GM19035 (cell line): Measurements from ENCODE around the gene PROM2.
"Not testable (repeated sequence)": the region's sequence is repeated elsewhere in the genome, so short reads cannot be mapped to it uniquely, and the experiment has no call there.

ENCODE experiments used
- ATAC-seq: cut with Tn5 transposase; IDR thresholded peaks from one replicate; pipeline ENCODE4 v1.9.1; 2021; ENCODE audit not compliant: unreplicated experiment

PROM2 gene, protein sequence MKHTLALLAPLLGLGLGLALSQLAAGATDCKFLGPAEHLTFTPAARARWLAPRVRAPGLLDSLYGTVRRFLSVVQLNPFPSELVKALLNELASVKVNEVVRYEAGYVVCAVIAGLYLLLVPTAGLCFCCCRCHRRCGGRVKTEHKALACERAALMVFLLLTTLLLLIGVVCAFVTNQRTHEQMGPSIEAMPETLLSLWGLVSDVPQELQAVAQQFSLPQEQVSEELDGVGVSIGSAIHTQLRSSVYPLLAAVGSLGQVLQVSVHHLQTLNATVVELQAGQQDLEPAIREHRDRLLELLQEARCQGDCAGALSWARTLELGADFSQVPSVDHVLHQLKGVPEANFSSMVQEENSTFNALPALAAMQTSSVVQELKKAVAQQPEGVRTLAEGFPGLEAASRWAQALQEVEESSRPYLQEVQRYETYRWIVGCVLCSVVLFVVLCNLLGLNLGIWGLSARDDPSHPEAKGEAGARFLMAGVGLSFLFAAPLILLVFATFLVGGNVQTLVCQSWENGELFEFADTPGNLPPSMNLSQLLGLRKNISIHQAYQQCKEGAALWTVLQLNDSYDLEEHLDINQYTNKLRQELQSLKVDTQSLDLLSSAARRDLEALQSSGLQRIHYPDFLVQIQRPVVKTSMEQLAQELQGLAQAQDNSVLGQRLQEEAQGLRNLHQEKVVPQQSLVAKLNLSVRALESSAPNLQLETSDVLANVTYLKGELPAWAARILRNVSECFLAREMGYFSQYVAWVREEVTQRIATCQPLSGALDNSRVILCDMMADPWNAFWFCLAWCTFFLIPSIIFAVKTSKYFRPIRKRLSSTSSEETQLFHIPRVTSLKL

DNA sequence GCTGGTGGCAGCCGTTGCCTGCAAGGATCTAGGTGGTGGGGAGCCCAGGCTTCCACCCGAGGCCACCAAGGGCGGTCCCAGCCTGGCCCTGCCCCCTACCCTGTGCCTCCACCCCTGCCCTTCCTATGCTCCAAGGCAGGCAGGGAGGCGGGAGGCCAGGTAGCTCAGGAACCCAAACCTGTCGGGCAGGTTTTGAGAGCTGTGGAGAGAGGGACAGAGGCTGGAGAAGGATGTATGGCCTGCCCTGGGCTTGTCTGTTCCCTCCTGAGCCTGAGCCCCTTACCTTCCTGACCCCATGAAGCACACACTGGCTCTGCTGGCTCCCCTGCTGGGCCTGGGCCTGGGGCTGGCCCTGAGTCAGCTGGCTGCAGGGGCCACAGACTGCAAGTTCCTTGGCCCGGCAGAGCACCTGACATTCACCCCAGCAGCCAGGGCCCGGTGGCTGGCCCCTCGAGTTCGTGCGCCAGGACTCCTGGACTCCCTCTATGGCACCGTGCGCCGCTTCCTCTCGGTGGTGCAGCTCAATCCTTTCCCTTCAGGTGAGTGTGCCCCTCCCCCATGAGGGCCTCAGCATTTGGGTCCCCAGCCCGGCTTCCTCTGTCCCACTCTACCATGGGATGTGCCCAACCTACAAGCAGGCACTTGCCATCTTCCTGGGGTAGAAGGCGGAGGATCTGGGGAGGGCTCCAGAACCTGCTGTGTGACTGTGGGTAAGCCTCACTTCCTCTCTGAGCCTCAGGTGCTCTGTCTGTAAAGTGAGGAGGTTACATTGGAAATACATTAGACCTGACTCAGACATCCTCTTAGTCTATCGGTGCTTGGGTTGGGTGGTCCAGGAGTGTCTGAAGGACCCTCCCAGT lies at the start of gene PROM2:
Gene PROM2 (plus strand): TSS at position 159 of the 860 bp plus-strand sequence. CDS start 137 bp downstream, at position 296.
- ATAC-seq = no peak

DNA sequence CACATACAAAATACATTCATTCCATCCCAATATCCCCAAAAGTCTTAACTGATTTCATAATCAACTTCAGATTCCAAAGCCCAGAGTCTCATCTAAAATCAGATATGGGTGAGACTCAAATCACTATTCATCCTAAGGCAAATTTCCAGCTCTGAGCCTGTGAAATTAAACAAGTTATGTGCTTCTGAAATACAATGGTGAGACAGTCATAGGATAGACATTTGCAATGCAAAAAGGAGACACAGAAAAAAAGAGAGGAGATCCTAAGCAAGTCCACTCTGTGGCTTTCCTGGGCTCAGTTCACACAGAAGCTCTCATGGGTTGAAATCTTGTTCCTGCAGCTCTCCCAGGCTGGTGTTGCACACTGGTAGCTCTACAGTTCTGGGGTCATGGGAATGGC lies 48.6 kb upstream of the PROM2 start:
- no peak for ATAC-seq

DNA sequence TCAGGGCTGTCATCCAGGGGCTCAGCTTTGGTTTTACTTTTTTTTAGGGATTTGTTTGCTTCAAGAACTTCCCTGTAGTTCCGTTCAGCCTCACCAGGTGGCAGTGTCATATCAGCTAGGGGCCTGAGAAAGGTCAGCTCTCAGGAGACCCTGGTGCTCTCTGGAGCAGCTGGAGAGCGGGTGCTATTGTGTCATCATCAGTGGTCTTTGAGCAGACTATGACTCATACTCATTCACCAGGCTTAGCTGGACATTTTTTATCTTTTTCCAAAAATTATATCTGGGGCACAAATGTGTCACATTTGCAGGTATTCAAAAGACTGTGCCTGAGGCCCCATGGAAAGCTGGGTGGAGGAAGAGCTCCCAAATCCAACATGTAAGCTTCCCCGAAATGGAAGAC lies 42.5 kb upstream of the PROM2 start:
- no peak for ATAC-seq

DNA sequence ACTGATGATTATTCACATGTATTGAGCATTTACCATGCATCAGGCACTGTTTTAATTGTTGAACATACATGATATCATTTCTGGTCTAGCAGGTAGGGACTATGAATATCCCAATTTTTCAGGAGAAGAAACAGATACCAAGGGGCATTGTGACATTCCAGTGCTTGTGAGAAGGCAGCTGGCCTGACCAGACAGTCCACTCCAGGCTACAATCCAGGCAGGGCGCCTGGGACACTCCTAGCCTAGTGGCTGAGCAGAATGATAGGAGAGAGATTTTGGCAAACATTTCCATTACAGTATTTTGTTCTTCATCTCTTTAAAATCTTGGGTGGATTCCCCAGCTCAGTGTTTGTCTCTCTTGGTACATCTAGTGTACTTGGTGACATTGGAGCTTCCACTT lies 42.0 kb upstream of the PROM2 start:
- no peak for ATAC-seq

DNA sequence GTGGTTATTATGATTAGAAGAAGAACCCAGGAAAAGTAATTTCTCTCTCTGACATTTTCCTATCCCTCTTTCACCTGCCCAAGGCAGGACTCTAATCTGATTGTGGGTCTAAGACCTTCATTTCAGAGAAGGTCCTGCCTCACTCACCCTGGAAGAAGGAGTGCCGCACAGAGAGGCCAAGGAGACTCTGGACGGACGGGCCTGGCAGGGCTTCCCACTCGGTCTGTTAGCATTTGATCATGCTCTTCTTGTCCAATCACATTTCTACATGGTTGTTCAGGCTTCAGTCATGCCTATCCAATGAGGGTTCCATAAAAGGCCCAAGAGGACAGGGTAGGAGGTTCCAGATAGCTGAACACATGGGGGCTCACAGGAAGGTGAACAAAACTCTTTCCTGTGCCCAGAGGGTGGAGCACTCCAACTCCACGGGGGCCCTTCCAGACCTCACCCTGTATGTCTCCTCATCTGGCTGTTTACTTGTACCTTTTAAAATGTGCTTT lies 39.9 kb upstream of the PROM2 start:
- no peak for ATAC-seq

DNA sequence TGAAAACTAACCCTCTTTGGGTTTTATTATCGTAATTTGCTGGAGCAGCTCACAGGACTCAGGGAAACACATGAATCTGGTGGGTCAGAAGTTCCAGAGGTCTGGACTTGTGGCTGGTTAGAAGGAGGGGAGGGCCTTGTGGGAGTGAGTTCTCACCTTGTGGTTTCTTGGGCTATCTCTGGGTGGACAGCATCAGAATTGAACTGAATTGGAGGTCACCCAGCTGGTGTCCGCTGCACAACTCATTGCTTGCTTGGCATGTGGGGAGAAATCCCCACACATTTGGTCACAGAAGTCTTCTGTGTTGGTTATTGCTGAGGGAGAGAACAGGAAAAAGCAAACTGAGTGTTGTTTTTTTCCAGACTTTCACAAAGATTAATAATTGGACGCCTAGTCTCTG lies 39.4 kb upstream of the PROM2 start:
- no peak for ATAC-seq

DNA sequence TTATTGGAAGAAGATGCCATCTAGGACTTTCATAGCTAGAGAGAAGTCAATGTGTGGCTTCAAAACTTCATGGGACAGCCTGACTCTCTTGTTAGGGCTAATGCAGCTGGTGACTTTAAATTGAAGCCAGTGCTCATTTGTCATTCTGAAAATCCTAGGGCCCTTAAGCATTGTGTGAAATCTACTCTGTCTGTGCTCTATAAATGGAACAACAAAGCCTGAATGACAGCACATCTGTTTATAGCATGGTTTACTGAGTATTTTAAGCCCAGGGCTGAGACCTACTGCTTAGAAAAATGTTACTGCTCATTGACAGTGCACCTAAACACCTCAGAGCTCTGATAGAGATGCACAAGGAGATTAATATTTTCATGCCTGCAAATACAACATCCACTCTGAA lies 36.1 kb upstream of the PROM2 start:
- no peak for ATAC-seq

DNA sequence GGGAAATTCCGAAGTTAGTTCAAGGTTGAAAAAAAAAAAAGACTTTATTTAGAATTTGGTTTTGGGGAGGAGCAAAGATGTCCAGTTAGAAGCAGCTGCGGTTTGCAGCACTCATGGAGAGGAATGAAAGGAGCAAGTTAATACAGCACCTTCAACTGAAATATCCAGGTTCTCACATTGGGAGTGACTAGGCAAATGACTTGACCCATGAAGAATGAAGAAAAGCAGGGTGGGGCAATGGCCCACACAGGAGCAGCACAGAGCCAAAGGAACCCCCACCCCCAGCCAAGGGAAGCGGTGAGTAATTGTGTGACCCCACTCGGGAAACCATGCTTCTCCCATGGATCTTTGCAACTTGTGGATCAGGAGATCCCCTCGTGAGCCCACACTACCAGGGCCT lies 34.2 kb upstream of the PROM2 start:
- no peak for ATAC-seq

DNA sequence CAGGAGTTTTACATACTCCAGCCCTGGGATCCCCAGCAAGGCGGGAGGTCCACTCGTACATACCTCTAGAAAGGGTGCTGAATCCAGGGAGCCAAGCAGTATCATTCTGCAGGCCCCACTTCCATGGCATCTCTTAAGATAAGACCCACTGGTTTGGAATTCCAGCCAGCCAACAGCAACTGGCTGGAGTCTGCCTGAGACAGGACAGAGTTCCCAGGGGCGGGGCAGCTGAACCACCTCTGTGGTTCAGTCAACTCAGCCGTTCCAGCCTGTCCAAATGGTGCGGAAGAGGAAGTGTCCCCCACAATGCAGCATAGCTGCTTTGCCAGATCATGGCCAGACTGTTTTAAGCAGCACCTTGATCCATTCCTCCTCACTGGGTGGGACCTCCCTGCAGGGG lies 33.7 kb upstream of the PROM2 start:
- ATAC-seq = no peak

DNA sequence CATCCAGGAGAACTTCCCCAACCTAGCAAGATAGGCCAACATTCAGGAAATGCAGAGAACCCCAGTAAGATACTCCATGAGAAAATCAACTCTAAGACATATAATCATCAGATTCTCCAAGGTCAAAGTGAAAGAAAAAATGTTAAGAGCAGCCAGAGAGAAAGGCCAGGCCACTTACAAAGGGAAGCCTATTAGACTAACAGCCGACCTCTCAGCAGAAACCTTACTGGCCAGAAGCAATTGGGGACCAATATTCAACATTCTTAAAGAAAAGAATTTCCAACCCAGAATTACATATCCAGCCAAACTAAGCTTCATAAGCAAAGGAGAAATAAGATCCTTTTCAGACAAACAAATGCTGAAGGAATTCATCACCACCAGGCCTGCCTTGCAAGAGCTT lies 32.2 kb upstream of the PROM2 start:
- not testable (repeated sequence) for ATAC-seq

DNA sequence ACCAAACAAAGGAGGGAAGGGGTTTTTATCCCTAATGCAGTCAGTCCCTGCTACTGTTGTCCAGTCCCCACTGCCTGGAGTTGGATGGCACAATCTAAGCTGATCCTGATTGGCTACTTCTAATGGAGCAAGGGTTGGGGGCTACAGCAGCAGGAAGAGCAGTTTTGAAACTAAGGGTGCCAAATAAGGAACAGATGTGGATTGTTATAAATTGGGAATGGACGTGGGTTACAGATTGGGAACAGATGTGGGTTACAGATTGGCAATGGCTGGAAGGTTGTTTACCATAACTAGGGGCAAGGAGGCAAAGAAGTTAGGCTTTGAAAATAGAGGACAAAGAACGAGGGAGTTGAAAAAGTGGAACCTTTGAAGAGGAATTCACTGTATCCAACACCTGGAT lies 16.0 kb upstream of the PROM2 start:
- no peak for ATAC-seq

DNA sequence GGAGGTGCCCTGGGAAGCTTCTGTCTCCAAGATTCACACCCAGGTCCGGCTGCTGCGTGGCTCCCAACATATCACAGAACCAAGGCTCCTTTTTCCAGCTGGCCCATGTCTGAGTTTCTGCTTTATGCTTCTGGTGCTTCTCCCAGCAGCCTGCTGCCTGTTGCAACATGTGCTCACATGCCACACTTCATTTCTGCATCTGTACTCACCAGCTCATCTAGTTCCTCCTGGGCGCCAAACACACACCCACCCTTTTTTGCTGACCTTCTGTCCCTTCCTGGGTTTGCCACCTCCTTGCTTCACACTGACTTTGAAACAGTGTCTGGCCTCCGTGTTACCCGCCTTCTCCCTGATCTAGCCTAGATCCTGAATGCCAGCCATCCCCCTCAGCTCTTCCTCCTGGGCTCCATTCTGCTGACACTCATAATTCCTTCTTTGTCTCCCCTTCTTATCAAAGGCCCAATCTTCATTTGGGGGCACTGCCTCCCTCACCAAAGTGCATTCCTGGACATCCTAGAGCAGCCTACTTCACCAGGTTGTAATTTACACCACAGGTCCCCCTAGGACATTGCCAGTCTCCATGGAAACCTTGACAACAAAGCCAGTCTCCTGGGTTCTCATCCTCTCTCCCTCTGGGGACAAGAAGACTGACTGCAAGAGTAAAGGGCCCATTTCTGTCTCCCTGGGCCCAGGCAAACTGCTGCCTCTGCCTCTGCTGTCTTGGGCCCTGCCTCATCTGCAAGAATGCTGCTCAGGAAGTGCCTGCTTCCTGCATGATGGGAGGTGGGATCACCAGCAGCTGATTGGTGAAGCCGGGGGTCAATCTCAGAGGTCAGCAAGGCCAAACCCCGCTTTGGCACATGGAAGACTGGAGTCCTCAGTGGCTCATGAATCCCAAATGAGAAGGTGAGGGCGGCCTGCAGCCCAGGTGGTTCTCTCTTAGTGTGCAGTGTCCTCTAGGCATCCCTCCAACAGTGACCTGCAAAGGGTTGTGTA lies 13.9 kb upstream of the PROM2 start:
- no peak for ATAC-seq

DNA sequence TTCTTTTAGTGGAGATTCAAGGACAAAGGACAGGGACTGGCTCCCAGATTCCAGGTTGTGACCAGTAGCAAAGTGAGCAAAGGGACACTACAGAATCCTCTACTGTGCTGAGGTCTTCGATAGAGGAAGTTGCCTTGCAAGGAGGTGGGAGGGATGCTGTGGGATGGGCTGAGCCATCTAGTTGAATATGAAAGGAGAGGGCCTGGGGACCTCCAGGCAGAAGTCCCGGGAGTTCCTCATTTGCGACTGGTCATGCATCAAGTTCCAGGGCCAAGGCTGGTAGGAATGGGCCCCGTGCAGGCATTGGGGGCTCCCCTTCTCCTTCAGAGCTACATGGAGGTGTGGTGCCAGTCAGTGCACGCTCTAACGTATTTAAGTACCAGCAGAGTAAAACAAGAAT lies 12.6 kb upstream of the PROM2 start:
- ATAC-seq = no peak

DNA sequence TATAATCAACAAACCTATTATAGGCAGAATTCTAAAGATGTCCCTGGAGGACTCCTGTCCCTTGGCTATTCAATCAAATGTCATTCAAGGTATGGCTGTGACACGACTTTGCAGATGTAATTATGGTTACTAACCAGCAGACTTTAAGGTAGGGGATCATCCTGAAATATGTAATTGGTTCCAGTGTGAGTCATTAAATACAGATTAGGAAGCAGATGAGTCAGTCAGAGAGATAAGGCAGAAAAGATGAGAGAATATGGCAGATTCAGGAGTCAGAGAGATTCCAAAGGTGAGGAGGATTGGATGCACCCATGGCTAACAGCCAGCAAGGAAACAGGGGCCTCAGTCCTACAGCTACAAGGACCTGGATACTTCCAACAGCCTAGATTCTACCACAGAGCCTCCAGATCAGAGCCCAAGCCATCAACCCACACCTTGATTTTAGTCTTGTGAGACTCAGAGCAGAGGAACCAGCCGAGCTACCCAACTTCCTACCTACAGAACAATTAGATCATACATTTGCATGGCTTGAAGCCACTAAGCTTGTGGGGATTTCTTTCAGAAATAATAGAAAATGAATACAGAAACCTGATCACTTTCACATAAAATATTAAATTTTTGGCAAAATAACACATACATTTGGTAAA lies 11.2 kb upstream of the PROM2 start:
- ATAC-seq = no peak

DNA sequence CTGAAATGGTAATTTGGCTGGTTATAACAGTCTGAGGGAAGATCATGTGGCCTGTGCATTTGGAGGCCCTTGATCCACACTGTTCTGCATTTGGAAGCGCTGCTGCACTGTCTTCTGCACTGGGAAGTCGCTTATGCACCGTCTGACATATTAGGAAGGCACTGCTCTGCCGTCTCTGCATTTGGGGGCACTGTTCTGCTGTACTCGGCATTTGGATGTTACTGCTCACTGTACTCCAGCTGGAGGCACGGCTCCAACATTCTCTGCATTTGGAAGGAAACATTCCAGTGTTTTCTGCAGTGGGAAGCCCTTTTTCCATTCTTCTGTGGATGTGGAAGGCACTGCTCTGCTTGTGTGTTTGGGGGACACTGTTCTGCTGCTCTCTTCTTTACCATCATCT lies 9.6 kb upstream of the PROM2 start:
- ATAC-seq = no peak

DNA sequence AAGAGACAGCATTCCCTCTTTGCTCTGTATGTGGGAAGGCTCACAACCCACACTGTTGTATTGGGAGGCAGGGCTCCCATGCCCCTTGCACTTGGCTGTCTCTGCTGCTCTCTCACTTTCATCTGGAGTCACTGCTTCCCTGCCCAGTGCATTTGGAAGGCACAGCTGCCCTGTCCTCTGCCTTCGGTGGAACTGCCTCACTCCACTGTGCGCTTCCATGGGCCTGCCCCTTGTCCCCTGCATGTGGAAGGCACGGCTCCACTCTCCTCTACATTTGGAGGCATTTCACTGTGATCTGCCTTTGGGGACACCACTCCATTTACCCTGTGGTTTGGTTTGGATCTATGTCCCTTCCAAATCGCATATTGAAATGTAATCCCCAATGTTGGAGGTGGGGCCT lies 9.1 kb upstream of the PROM2 start:
- ATAC-seq = no peak

DNA sequence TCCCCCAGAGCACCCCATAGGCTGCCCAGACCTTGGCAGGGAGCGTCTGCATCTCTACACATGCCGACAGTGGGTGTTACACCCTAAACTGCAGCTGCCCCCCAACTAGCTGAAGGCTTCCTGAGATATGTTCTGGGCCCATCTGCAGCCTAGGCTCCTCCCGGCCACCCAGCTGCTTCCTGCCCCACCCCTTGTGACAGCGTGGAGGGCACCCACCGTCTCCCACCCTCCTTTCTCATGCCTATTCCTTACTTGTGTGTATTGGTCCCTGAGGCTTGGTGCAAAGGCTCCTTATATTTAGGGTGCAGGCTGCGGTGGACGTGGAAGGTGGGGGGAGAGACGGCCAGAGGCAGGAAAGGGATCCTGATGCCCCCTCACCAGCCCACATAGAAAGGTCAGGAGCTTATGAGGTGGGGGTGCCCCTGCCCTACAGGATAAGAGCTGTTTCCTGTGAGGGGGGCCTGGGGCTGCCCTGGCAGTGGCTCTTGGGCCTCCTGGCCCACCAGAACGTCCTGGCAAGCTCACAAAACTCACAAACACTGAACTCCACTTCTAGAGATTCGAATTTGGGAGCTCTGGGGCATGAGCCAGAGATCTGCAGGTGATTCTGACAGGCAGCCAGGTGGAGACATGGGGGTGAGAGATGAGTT lies 7.3 kb upstream of the PROM2 start:
- ATAC-seq = no peak

DNA sequence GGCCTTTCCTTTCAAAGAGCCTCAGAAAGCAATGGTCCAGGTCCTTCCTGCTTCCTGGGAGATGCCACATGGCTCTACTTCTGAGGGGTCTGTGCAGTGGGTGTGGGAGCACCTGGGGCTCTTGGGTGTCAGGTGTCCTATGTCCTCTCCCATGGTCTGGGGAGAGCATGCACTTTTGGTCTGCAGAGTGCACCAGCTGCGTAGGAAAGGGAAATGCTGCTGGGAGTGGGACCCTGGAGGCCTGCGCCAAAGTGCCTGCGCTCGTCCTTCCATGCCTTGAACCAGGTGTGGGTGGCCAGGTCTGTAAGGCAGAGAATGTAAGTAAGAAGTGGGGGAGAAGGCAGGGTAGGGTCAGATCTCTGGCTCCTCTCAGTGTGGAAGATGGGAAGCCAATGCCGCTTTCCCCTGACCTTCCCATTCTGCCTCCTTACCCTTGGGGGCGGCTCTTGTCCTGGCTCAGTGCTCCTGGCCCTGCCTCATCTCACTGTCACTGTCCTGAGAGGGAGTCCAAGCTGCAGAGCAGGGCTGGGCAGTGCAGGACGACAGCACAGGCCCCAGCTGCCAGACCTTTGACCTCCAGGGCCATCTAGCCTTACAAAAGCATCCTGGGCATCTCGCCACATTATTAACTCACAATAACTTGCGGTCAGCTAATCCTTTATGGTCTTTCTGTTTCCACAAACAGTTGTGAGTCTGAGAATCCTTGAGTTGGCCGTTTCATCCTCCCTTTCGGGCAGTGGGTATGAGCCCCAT lies 6.6 kb upstream of the PROM2 start:
- no peak for ATAC-seq
